ENCODE measurements around the gene PRKAG2. TPM values are rescaled to one million over a fixed set of nuclear protein-coding genes. Genes with fewer than 3 reads are reported as not detected.

PRKAG2 gene
- total RNA-seq, 4 donors from 2014 or later, result 8.9 to 35.1 (median 13.6) TPM

- no peak for DNase-seq
- intact Hi-C loops (cut with DNase I), result no loop called here
- peaks cover 0 to 5% (median 0%) of the 10 kb centered on the region in 3 donors for H3K36me3 ChIP-seq
- H3K27ac ChIP-seq, result peak overlapping the region in 3 of 4 donors; percentile 15 to 36 (median 19)
- peaks cover 6 to 90% (median 45%) of the 10 kb centered on the region in 3 donors for H3K4me1 ChIP-seq
- H3K27me3 ChIP-seq, result no peaks in the 10 kb centered on the region
- no peak for TF ChIP-seq POLR2A (IDR thresholded peaks at IDR 0.05)
- TF ChIP-seq, protein P1, sequence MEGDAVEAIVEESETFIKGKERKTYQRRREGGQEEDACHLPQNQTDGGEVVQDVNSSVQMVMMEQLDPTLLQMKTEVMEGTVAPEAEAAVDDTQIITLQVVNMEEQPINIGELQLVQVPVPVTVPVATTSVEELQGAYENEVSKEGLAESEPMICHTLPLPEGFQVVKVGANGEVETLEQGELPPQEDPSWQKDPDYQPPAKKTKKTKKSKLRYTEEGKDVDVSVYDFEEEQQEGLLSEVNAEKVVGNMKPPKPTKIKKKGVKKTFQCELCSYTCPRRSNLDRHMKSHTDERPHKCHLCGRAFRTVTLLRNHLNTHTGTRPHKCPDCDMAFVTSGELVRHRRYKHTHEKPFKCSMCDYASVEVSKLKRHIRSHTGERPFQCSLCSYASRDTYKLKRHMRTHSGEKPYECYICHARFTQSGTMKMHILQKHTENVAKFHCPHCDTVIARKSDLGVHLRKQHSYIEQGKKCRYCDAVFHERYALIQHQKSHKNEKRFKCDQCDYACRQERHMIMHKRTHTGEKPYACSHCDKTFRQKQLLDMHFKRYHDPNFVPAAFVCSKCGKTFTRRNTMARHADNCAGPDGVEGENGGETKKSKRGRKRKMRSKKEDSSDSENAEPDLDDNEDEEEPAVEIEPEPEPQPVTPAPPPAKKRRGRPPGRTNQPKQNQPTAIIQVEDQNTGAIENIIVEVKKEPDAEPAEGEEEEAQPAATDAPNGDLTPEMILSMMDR (IDR thresholded peaks at IDR 0.05), result no peak
- 72 to 79% methylated on average over 5 of the region's 5 CpGs for WGBS, 2 donors
- H3K9me3 ChIP-seq, result no peaks in the 10 kb centered on the region
- no peak overlapping the region for H3K4me3 ChIP-seq
Measured at GRCh38 chr7:151509670-151510333, 367.1 kb downstream of the PRKAG2 start.

- peaks cover 0 to 5% (median 0%) of the 10 kb centered on the region in 3 donors for H3K36me3 ChIP-seq
- TF ChIP-seq, protein P1 (IDR thresholded peaks at IDR 0.05), result no peak
- TF ChIP-seq POLR2A (IDR thresholded peaks at IDR 0.05), result no peak
- intact Hi-C loops (cut with DNase I), result no loop called here
- no peaks in the 10 kb centered on the region for H3K9me3 ChIP-seq
- 88 to 89% methylated on average over 4 to 6 of the region's 6 CpGs for WGBS, 2 donors
- no peak for DNase-seq
- peaks cover 6 to 93% (median 50%) of the 10 kb centered on the region in 3 donors for H3K4me1 ChIP-seq
- no peak overlapping the region for H3K4me3 ChIP-seq
- peak overlapping the region in 3 of 4 donors; percentile 15 to 42 (median 19) for H3K27ac ChIP-seq
- H3K27me3 ChIP-seq, result no peaks in the 10 kb centered on the region
Measured at GRCh38 chr7:151508991-151509390, 367.9 kb downstream of the PRKAG2 start.

GRCh38 chr7:151507806-151508205 is 369.1 kb downstream of the PRKAG2 start:
- Histone ChIP-seq H3K27ac (peak overlapping the region in 2 of 4 donors; percentile 24 to 68), H3K4me1 (peaks cover 6 to 94% (median 52%) of the 10 kb centered on the region in 3 donors), H3K9me3 (no peaks in the 10 kb centered on the region), H3K4me3 (no peak overlapping the region), H3K36me3 (peaks cover 0 to 5% (median 0%) of the 10 kb centered on the region in 3 donors), H3K27me3 (no peaks in the 10 kb centered on the region)
- intact Hi-C loops (cut with DNase I), result no loop called here
- no peak for DNase-seq
- 73 to 78% methylated on average over 2 of the region's 2 CpGs for WGBS, 2 donors
- TF ChIP-seq, protein P1 (IDR thresholded peaks at IDR 0.05), result no peak
- TF ChIP-seq POLR2A (IDR thresholded peaks at IDR 0.05), result no peak

DNA sequence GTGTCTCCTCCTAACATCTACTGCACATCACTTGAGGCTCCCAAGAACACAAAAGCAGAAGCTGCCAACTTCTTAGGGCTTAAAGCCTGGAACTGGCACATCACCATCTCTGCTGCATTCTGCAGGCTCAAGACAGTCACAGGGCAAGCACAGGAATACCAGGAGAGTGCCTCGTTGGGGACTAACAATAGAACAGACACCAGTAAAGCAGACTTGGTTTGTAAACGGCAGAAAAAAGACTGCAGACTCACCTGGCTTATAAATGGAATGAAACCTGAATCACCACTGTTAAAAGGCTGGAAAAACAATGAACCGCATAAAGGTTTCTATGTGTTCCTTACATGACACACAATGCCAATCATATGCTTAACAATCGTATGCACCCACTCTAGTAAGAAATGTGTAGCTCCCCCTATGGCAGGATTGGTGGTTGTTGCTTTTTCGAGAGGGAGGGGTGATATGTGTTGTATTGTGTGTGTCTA is 370.0 kb downstream of the PRKAG2 start:
- H3K9me3 ChIP-seq, result no peaks in the 10 kb centered on the region
- DNase-seq, result no peak
- intact Hi-C loops (cut with DNase I), result no loop called here
- 34 to 44% methylated on average over 5 of the region's 5 CpGs for WGBS, 2 donors
- no peaks in the 10 kb centered on the region for H3K27me3 ChIP-seq
- TF ChIP-seq, protein P1 (IDR thresholded peaks at IDR 0.05), result peak in 1 of 6 experiments; percentile 20
- TF ChIP-seq POLR2A (IDR thresholded peaks at IDR 0.05), result no peak
- peak overlapping the region in 3 of 4 donors; percentile 24 to 68 (median 47) for H3K27ac ChIP-seq
- H3K36me3 ChIP-seq, result peaks cover 0 to 5% (median 0%) of the 10 kb centered on the region in 3 donors
- no peak overlapping the region for H3K4me3 ChIP-seq
- peaks cover 6 to 88% (median 44%) of the 10 kb centered on the region in 3 donors for H3K4me1 ChIP-seq

Small RNA genes within 50 kb of the gene (small RNA-seq; reads per million reads assigned to genes)
- gene RF00019 (0 reads per million in 4 donors), gene RNU6-604P (0 reads per million in 4 donors)

Other genes with a start within 250 kb of the PRKAG2 start
- not detected for gene GALNTL5, start 79.3 kb upstream of the PRKAG2 start, total RNA-seq
- 10 to 100 TPM; 26.9 to 53.3 (median 33.6) TPM for gene GALNT11, start 148.6 kb upstream of the PRKAG2 start, total RNA-seq